ENCODE results near the gene CERCAM. TPM values are rescaled to one million over a fixed set of nuclear protein-coding genes. Genes with fewer than 3 reads are reported as not detected.

Gene CERCAM
- total RNA-seq, 4 donors from 2014 or later: 3.7 to 26.2 (median 11.3) TPM

- Histone ChIP-seq H3K27me3 (peaks cover 11% of the 10 kb centered on the region), H3K36me3 (no peaks in the 10 kb centered on the region), H3K27ac (no peak overlapping the region), H3K9me3 (no peaks in the 10 kb centered on the region), H3K4me3 (no peak overlapping the region), H3K4me1 (peaks cover 8% of the 10 kb centered on the region)
- 69% methylated on average over 3 of the region's 3 CpGs for WGBS
- DNase-seq (ENCODE audit: low spot score in 2 of 2): no peak
- TF ChIP-seq CTCF (IDR thresholded peaks at IDR 0.05): no peak
- no peak for TF ChIP-seq POLR2A (IDR thresholded peaks at IDR 0.05)
- TF ChIP-seq POLR2AphosphoS5 (IDR thresholded peaks at IDR 0.05): no peak
- no peak for TF ChIP-seq EP300 (IDR thresholded peaks at IDR 0.05)
These were observed 6.2 kb upstream of the CERCAM start for GRCh38 chr9:128414461-128414860.

- Histone ChIP-seq H3K9me3 (no peaks in the 10 kb centered on the region), H3K36me3 (no peaks in the 10 kb centered on the region), H3K4me1 (peaks cover 16% of the 10 kb centered on the region), H3K4me3 (no peak overlapping the region), H3K27me3 (peaks cover 11% of the 10 kb centered on the region), H3K27ac (no peak overlapping the region)
- WGBS: 82% methylated on average over 2 of the region's 2 CpGs
- no peak for DNase-seq (ENCODE audit: low spot score in 2 of 2)
- TF ChIP-seq EP300 (IDR thresholded peaks at IDR 0.05) (no peak), POLR2AphosphoS5 (IDR thresholded peaks at IDR 0.05) (no peak), CTCF (IDR thresholded peaks at IDR 0.05) (no peak), POLR2A (IDR thresholded peaks at IDR 0.05) (no peak)
These were observed 5.4 kb upstream of the CERCAM start for GRCh38 chr9:128415281-128415680.

GRCh38 chr9:128416014-128416413 is 4.6 kb upstream of the CERCAM start:
- Histone ChIP-seq H3K4me3 (no peak overlapping the region), H3K4me1 (peaks cover 21% of the 10 kb centered on the region), H3K27ac (no peak overlapping the region), H3K36me3 (no peaks in the 10 kb centered on the region), H3K27me3 (peaks cover 11% of the 10 kb centered on the region), H3K9me3 (no peaks in the 10 kb centered on the region)
- WGBS: 37% methylated on average over 6 of the region's 6 CpGs
- TF ChIP-seq EP300 (IDR thresholded peaks at IDR 0.05) (no peak), POLR2A (IDR thresholded peaks at IDR 0.05) (no peak), POLR2AphosphoS5 (IDR thresholded peaks at IDR 0.05) (no peak), CTCF (IDR thresholded peaks at IDR 0.05) (no peak)
- no peak for DNase-seq (ENCODE audit: low spot score in 2 of 2)

- Histone ChIP-seq H3K36me3 (no peaks in the 10 kb centered on the region), H3K27me3 (peaks cover 11% of the 10 kb centered on the region), H3K4me3 (no peak overlapping the region), H3K4me1 (peaks cover 27% of the 10 kb centered on the region), H3K27ac (no peak overlapping the region), H3K9me3 (no peaks in the 10 kb centered on the region)
- no peak for TF ChIP-seq EP300 (IDR thresholded peaks at IDR 0.05)
- TF ChIP-seq CTCF (IDR thresholded peaks at IDR 0.05): no peak
- no peak for TF ChIP-seq POLR2A (IDR thresholded peaks at IDR 0.05)
- TF ChIP-seq POLR2AphosphoS5 (IDR thresholded peaks at IDR 0.05): no peak
- DNase-seq (ENCODE audit: low spot score in 2 of 2): no peak
- 68% methylated on average over 6 of the region's 6 CpGs for WGBS
These were observed 4.1 kb upstream of the CERCAM start for GRCh38 chr9:128416432-128417019.

GRCh38 chr9:128419061-128419925 is 1.4 kb upstream of the CERCAM start:
- 3% methylated on average over 21 of the region's 28 CpGs for WGBS
- DNase-seq (ENCODE audit: low spot score in 2 of 2): no peak

More at GRCh38 chr9:128419061-128419925, 1.4 kb upstream of the CERCAM start:
- peaks cover 28% of the 10 kb centered on the region for H3K4me1 ChIP-seq
- no peaks in the 10 kb centered on the region for H3K36me3 ChIP-seq
- H3K27me3 ChIP-seq: peaks cover under 1% of the 10 kb centered on the region
- no peak overlapping the region for H3K27ac ChIP-seq
- H3K4me3 ChIP-seq: peak overlapping the region; percentile 65
- TF ChIP-seq POLR2A (IDR thresholded peaks at IDR 0.05) (no peak), POLR2AphosphoS5 (IDR thresholded peaks at IDR 0.05) (no peak), EP300 (IDR thresholded peaks at IDR 0.05) (no peak), CTCF (IDR thresholded peaks at IDR 0.05) (no peak)
- no peaks in the 10 kb centered on the region for H3K9me3 ChIP-seq

Data from suprapubic skin (tissue), 4 donors.